IMR-90 (cell line): ENCODE results near the gene ADGRL3.

Source experiments
- BHLHE40 ChIP-seq: fragments of 150-350 bp; IDR thresholded peaks from 2 replicates; pipeline ENCODE4 v1.6.1; 2016; ENCODE audit warnings: mild to moderate bottlenecking, low read depth, low read length
- FOS ChIP-seq: fragments of 150-350 bp; IDR thresholded peaks from 2 replicates; pipeline ENCODE4 v1.6.1; 2016; ENCODE audit warnings: low read depth, low read length
- MAZ ChIP-seq: IDR thresholded peaks from 2 replicates; pipeline ENCODE4 v1.6.1; 2012; ENCODE audit warnings: low read depth, mild to moderate bottlenecking, low read length, improper control_type of control experiment, moderate library complexity, borderline replicate concordance
- MXI1 ChIP-seq: IDR thresholded peaks from 2 replicates; pipeline ENCODE4 v1.6.1; 2012; ENCODE audit warnings: low read depth, mild to moderate bottlenecking, low read length, moderate library complexity, borderline replicate concordance
- POLR2A ChIP-seq: IDR thresholded peaks from 2 replicates; pipeline ENCODE4 v1.6.1; 2012; ENCODE audit warnings: mild to moderate bottlenecking, low read depth, low read length
- SMC3 ChIP-seq: fragments of 150-350 bp; IDR thresholded peaks from 2 replicates; pipeline ENCODE4 v1.6.1; 2016; ENCODE audit warnings: low read depth, mild to moderate bottlenecking, antibody characterized with exemption, low read length, moderate library complexity
- TF ChIP-seq, protein P1 (sequence below): conservative IDR thresholded peaks from 2 replicates; pipeline ENCODE4 v1.5.1; 2012; ENCODE audit warnings: mild to moderate bottlenecking, low read depth, low read length, improper control_type of control experiment

DNA sequence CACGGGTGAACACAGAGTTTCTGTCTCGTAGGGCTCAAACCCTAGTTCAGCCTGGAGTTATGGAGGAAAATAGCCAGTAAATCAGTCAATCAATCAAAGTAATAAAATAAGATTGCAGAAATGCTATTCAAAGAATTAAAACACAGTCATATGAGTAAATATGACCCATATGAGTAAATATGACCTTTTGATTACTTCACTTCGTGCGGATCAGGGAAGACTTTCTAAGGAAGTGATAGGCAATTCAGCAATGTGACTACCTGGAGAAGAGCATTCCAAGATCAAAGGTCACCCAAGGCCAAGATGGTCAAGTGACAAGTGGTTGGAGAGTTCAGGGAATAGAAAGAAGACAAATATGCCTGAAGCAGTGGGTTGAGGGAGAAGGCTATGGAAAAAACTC, 722.6 kb downstream of the ADGRL3 start:
- TF ChIP-seq, protein P1, sequence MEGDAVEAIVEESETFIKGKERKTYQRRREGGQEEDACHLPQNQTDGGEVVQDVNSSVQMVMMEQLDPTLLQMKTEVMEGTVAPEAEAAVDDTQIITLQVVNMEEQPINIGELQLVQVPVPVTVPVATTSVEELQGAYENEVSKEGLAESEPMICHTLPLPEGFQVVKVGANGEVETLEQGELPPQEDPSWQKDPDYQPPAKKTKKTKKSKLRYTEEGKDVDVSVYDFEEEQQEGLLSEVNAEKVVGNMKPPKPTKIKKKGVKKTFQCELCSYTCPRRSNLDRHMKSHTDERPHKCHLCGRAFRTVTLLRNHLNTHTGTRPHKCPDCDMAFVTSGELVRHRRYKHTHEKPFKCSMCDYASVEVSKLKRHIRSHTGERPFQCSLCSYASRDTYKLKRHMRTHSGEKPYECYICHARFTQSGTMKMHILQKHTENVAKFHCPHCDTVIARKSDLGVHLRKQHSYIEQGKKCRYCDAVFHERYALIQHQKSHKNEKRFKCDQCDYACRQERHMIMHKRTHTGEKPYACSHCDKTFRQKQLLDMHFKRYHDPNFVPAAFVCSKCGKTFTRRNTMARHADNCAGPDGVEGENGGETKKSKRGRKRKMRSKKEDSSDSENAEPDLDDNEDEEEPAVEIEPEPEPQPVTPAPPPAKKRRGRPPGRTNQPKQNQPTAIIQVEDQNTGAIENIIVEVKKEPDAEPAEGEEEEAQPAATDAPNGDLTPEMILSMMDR, result no peak
- TF ChIP-seq POLR2A, result no peak
- no peak for TF ChIP-seq BHLHE40
- TF ChIP-seq MXI1, result no peak
- TF ChIP-seq MAZ, result no peak
- no peak for TF ChIP-seq SMC3
- no peak for TF ChIP-seq FOS
